ENCODE data around the gene GADD45A.
A peak's percentile ranks its signal among the peaks of the same experiment; 100 is the strongest.

The GADD45A gene

GRCh38 chr1:67734323-67734690 lies 49.3 kb downstream of the GADD45A start:
- H3K9me2 ChIP-seq (replicated peaks; ENCODE audit: insufficient read depth, low read length), result no peaks in the 10 kb centered on the region
- no peak overlapping the region for H3K4me3 ChIP-seq (ENCODE audit: insufficient read depth, low read length, poor library complexity, severe bottlenecking)
- H4K20me1 ChIP-seq (ENCODE audit: low read depth, low read length), result no peaks in the 10 kb centered on the region
- no peaks in the 10 kb centered on the region for H3K36me3 ChIP-seq (ENCODE audit: low read length)
- no peak overlapping the region for H3K4me2 ChIP-seq (ENCODE audit: low read depth, low read length, poor library complexity, severe bottlenecking)
- H3F3A ChIP-seq (ENCODE audit: insufficient read depth), result peaks cover 7% of the 10 kb centered on the region
- H2AFZ ChIP-seq (ENCODE audit: low read depth, low read length, severe bottlenecking), result peak overlapping the region; percentile 49
- H3K9ac ChIP-seq (ENCODE audit: low read length), result no peak overlapping the region
- no peaks in the 10 kb centered on the region for H3K79me2 ChIP-seq (ENCODE audit: insufficient read depth, low read length)
- TF ChIP-seq CTCF (IDR thresholded peaks at IDR 0.05; ENCODE audit: insufficient read depth, low read length, poor library complexity, severe bottlenecking) (no peak), EZH2phosphoT487 (conservative IDR thresholded peaks at IDR 0.05; ENCODE audit: low read length) (no peak)
- H3K27me3 ChIP-seq (ENCODE audit: low read length), result no peaks in the 10 kb centered on the region
- H3K27ac ChIP-seq (ENCODE audit: low read depth, low read length), result no peak overlapping the region
- H3K9me3 ChIP-seq (ENCODE audit: insufficient read depth, low read length), result no peaks in the 10 kb centered on the region

GRCh38 chr1:67735206-67735605 lies 50.2 kb downstream of the GADD45A start:
- H2AFZ ChIP-seq (ENCODE audit: low read depth, low read length, severe bottlenecking), result peak overlapping the region; percentile 93
- H3K27ac ChIP-seq (ENCODE audit: low read depth, low read length), result no peak overlapping the region; the same call in 1 of the 2 replicates
- peak overlapping the region; percentile 59 for H3K4me2 ChIP-seq (ENCODE audit: low read depth, low read length, poor library complexity, severe bottlenecking)
- no peaks in the 10 kb centered on the region for H3K79me2 ChIP-seq (ENCODE audit: insufficient read depth, low read length)
- no peaks in the 10 kb centered on the region for H3K9me2 ChIP-seq (replicated peaks; ENCODE audit: insufficient read depth, low read length)
- no peak overlapping the region for H3K9ac ChIP-seq (ENCODE audit: low read length)
- no peaks in the 10 kb centered on the region for H4K20me1 ChIP-seq (ENCODE audit: low read depth, low read length)
- H3K36me3 ChIP-seq (ENCODE audit: low read length), result no peaks in the 10 kb centered on the region
- H3F3A ChIP-seq (ENCODE audit: insufficient read depth), result peaks cover 7% of the 10 kb centered on the region
- TF ChIP-seq CTCF (IDR thresholded peaks at IDR 0.05; ENCODE audit: insufficient read depth, low read length, poor library complexity, severe bottlenecking) (no peak), EZH2phosphoT487 (conservative IDR thresholded peaks at IDR 0.05; ENCODE audit: low read length) (no peak)
- H3K9me3 ChIP-seq (ENCODE audit: insufficient read depth, low read length), result no peaks in the 10 kb centered on the region
- no peaks in the 10 kb centered on the region for H3K27me3 ChIP-seq (ENCODE audit: low read length)
- no peak overlapping the region for H3K4me3 ChIP-seq (ENCODE audit: insufficient read depth, low read length, poor library complexity, severe bottlenecking)

GRCh38 chr1:67735806-67736627 lies 51.0 kb downstream of the GADD45A start:
- Histone ChIP-seq H3K4me2 (ENCODE audit: low read depth, low read length, poor library complexity, severe bottlenecking) (peak overlapping the region; percentile 59), H3K27ac (ENCODE audit: low read depth, low read length) (peak overlapping the region; percentile 50), H3K79me2 (ENCODE audit: insufficient read depth, low read length) (no peaks in the 10 kb centered on the region), H3F3A (ENCODE audit: insufficient read depth) (peaks cover 7% of the 10 kb centered on the region), H3K9me2 (replicated peaks; ENCODE audit: insufficient read depth, low read length) (no peaks in the 10 kb centered on the region), H3K4me3 (ENCODE audit: insufficient read depth, low read length, poor library complexity, severe bottlenecking) (peak overlapping the region; percentile 21), H3K27me3 (ENCODE audit: low read length) (no peaks in the 10 kb centered on the region), H3K9ac (ENCODE audit: low read length) (peak overlapping the region; percentile 42), H2AFZ (ENCODE audit: low read depth, low read length, severe bottlenecking) (peak overlapping the region; percentile 93), H4K20me1 (ENCODE audit: low read depth, low read length) (no peaks in the 10 kb centered on the region), H3K9me3 (ENCODE audit: insufficient read depth, low read length) (no peaks in the 10 kb centered on the region), H3K36me3 (ENCODE audit: low read length) (no peaks in the 10 kb centered on the region)
- TF ChIP-seq CTCF (IDR thresholded peaks at IDR 0.05; ENCODE audit: insufficient read depth, low read length, poor library complexity, severe bottlenecking) (no peak), EZH2phosphoT487 (conservative IDR thresholded peaks at IDR 0.05; ENCODE audit: low read length) (no peak)

All from SU-DHL-6 (cell line).